ENCODE results near the gene SLC39A10.

SLC39A10 gene

DNA sequence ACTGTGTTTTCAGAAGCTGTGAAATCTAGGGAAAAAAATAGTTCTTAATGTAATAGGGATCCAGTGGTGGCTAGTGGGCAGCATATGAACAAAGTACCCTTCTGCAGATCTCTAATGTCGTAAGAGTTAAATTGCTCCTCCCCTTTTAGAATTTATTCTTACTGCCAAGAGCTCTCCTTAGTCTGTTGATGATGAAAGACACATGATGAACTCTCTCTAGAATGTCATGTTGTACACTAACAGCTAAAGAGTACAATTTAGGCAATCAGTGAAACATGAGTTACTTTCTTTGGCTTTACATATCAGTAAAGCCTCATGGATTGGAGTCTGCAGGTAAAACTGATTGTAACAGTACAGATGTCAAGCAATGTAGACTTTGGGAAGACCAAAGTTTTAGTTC lies 84.2 kb downstream of the SLC39A10 start:
- TF ChIP-seq, protein P1, sequence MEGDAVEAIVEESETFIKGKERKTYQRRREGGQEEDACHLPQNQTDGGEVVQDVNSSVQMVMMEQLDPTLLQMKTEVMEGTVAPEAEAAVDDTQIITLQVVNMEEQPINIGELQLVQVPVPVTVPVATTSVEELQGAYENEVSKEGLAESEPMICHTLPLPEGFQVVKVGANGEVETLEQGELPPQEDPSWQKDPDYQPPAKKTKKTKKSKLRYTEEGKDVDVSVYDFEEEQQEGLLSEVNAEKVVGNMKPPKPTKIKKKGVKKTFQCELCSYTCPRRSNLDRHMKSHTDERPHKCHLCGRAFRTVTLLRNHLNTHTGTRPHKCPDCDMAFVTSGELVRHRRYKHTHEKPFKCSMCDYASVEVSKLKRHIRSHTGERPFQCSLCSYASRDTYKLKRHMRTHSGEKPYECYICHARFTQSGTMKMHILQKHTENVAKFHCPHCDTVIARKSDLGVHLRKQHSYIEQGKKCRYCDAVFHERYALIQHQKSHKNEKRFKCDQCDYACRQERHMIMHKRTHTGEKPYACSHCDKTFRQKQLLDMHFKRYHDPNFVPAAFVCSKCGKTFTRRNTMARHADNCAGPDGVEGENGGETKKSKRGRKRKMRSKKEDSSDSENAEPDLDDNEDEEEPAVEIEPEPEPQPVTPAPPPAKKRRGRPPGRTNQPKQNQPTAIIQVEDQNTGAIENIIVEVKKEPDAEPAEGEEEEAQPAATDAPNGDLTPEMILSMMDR (IDR thresholded peaks at IDR 0.05) = no peak
- TF ChIP-seq ZFX (IDR thresholded peaks at IDR 0.05; ENCODE audit: borderline replicate concordance) = no peak

DNA sequence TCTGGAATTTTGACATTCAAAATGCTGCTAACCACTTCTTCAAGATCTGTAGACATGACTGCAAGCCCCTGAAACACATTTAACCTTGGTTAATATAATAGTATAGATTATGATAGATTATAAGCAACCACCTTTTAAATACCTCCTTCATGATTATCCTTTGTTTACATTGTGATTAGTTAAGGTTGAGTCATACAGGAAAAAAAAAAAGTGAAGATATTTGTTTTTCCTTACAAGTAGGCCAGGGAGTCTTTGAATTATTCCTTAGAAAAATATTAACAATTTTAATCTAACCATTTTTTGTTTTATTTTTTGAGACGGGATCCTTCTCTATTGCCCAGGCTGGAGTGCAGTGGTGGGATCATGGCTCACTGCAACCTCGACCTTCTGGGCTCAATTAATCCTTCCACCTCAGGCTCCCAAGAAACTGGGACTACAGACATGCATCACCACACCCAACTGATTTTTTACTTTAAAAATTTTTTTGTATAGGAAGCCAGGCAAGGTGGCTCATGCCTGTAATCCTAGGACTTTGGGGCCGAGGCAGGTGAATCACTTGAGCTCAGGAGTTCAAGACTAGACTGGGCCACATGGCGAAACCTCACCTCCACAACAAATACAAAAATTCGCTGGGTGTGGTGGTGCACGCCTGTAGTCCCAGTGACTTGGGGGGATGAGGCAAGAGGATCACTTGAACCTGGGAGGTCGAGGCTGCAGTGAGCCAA lies 99.4 kb downstream of the SLC39A10 start:
- no peak overlapping the region for H3K27ac ChIP-seq

More for the DNA sequence above, 84.2 kb downstream of the SLC39A10 start:
- H3K27ac ChIP-seq = no peak overlapping the region

DNA sequence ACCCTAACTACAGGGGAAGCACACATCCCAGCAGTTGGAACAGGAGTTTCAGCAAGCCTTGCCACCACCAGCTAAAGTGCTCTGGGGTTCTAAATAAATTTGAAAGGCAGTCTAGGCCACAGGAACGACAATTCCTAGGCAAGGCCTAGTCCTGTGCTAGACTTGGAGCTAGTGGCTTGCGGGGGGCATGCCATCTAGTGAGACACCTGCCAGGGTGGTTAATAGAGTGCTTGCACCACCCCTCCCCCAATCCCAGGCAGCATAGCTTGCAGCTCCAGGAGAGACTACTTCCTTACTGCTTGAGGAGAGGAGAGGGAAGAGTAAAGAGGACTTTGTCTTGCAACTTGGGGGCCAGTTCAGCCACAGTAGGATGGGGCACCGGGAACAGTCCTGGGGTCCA lies 101.8 kb downstream of the SLC39A10 start:
- no peak overlapping the region for H3K27ac ChIP-seq
- TF ChIP-seq, protein P1 (IDR thresholded peaks at IDR 0.05) = no peak
- no peak for TF ChIP-seq ZFX (IDR thresholded peaks at IDR 0.05; ENCODE audit: borderline replicate concordance)

More for the DNA sequence above, 99.4 kb downstream of the SLC39A10 start:
- TF ChIP-seq, protein P1 (IDR thresholded peaks at IDR 0.05) = no peak
- TF ChIP-seq ZFX (IDR thresholded peaks at IDR 0.05; ENCODE audit: borderline replicate concordance) = no peak

DNA sequence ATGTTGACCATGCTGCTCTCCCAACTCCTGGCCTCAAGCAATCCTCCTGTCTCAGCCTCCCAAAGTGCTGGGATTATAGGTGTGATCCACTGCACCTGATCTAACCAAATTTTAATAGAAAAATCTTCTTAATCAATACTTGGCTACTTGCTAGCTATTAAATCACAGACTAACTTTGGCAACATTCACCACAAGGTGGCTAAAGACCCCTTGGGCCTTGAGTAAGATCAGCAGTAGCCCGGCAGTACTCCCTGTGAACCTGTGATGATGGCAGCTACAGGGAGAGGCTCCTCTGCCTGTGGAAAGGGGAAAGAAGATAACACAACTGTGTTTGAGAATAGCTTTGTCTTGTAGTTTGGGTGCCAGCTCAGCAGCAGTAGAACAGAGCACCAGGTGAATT lies 102.9 kb downstream of the SLC39A10 start:
- no peak overlapping the region for H3K27ac ChIP-seq
- no peak for TF ChIP-seq ZFX (IDR thresholded peaks at IDR 0.05; ENCODE audit: borderline replicate concordance)
- TF ChIP-seq, protein P1 (IDR thresholded peaks at IDR 0.05) = no peak

DNA sequence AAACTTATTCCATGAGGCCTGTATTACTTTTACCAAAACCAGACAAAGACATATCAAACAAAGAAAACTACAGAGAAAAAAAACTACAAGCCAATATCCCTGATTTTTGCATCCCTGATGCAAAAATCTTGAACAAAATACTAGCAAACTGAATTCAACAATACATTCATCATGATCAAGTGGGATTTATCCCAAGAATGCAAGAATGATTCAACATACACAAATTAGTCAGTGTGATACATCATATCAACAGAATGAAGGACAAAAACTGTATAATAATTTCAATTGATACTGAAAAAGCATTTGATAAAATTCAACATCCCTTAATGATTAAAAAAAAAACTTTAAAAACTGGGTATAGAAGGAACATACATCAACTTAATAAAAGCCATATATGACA lies 106.8 kb downstream of the SLC39A10 start:
- no peak overlapping the region for H3K27ac ChIP-seq
- TF ChIP-seq ZFX (IDR thresholded peaks at IDR 0.05; ENCODE audit: borderline replicate concordance) = no peak
- TF ChIP-seq, protein P1 (IDR thresholded peaks at IDR 0.05) = no peak

DNA sequence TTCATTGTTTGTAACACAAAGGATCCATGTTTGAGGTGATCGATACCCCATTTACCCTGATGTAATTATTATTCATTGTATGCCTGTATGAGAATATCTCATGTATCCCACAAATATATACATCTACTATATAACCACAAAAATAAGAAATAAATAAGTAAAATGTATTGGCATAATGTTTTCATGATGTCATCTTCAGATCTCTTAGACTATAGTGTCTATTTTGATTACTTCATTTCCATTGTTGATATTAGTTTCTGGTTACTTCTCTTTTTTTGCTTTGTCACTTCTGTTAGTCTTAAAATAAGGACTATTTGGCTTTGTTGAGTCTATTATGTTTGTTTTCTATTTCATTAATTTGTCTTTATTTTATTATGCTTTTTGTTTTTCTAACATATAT lies 109.7 kb downstream of the SLC39A10 start:
- no peak for TF ChIP-seq ZFX (IDR thresholded peaks at IDR 0.05; ENCODE audit: borderline replicate concordance)
- TF ChIP-seq, protein P1 (IDR thresholded peaks at IDR 0.05) = no peak
- no peak overlapping the region for H3K27ac ChIP-seq

DNA sequence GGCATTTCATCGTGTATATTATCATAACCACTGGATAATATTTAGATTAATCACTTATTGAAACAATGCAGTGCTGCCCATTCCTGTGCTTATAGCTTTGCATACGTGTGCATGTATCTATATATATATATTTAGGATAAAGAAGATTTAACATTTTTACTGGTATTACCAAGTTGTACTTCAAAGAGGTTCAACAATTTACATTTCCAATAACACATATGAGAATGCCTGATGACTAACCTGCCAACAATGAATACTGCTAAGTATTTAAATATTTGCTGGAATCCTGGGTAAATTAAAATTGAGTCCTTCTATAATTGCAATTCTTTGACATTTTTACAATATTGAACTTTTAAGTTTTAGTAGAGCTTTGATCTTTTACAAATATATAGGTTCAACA lies 111.4 kb downstream of the SLC39A10 start:
- no peak for TF ChIP-seq ZFX (IDR thresholded peaks at IDR 0.05; ENCODE audit: borderline replicate concordance)
- TF ChIP-seq, protein P1 (IDR thresholded peaks at IDR 0.05) = no peak
- no peak overlapping the region for H3K27ac ChIP-seq
